ENCODE measurements around the gene TNFRSF25. TPM values are rescaled to one million over a fixed set of nuclear protein-coding genes. Genes with fewer than 3 reads are reported as not detected.
A peak's percentile ranks its signal among the peaks of the same experiment; 100 is the strongest.

TNFRSF25 gene
- polyA plus RNA-seq, 1 of the 3 experiments (the other 2 are of a cell fraction) = 20.8 TPM

DNA sequence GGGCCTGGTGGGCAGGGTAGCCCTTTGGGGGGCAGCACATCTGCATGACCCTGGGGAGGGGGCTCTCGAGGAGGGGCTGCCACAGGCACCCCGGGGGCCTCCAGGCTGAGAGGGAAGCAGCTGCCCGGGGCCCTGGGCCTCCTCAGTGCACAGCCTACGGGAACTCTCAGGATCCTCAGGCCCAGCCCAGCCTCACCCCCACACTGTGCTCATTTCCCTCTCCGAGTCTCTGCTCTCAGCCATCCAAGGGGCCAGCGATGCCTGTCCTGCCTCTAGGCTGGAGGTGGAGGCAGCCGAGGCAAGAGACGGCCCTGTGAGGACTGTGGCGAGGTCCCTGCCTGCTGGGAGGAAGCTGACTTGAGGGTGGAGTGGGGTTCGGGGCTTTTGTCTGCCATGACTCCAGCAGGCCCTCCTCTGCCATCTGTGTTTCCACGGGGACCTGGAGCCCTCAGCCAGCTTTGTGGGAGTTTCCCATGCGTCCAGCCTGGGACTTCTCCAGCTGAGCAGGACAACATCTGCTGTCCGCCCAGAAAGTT is 32.7 kb upstream of the TNFRSF25 start:
- peaks cover 7% of the 10 kb centered on the region; the same call in 1 of the 2 replicates for H3K79me2 ChIP-seq (ENCODE audit: insufficient read depth)
- H3F3A ChIP-seq (replicated peaks; ENCODE audit: insufficient read depth) = peaks cover 7% of the 10 kb centered on the region
- H3K27ac ChIP-seq (ENCODE audit: low read depth in 2 of 2, low read length in 1 of 2) = peak overlapping the region in 1 of 2 experiments; percentile 51; a peak in 1 of 4 replicates
- ChIA-PET POLR2A (interaction anchor here (0.8 to 1.8 kb wide), 6 partner anchors 9 to 56 kb away, joined by 3 to 10 read pairs (median 4); partner anchors contain the start of gene NOL9), CTCF (interaction anchor here (0.8 to 17.4 kb wide), 5 partner anchors 9 to 56 kb away, joined by 3 to 211 read pairs (median 6); partner anchors contain the start of genes PLEKHG5 and TAS1R1)
- peak; percentile 55 for DNase-seq
- 76% methylated on average over 5 of the region's 13 CpGs for WGBS (ENCODE audit: low lambda C conversion rate)
- H3K9ac ChIP-seq = no peak overlapping the region
- H3K9me2 ChIP-seq = no peaks in the 10 kb centered on the region
- no peak overlapping the region for H2AFZ ChIP-seq (ENCODE audit: low read depth)
- H3K4me2 ChIP-seq = no peak overlapping the region
- H3K27me3 ChIP-seq (ENCODE audit: insufficient read depth) = no peaks in the 10 kb centered on the region
- TF ChIP-seq GATA2 (CRISPR knock-in tag; IDR thresholded peaks at IDR 0.05) = no peak
- no peak for TF ChIP-seq SIN3A (IDR thresholded peaks at IDR 0.05; ENCODE audit: borderline replicate concordance, low read depth, low read length)
- no peak for TF ChIP-seq NFIC (IDR thresholded peaks at IDR 0.05; ENCODE audit: borderline replicate concordance)
- no peak for TF ChIP-seq EZH2phosphoT487 (IDR thresholded peaks at IDR 0.05; ENCODE audit: borderline replicate concordance, low read depth)
- TF ChIP-seq MAX (IDR thresholded peaks at IDR 0.05; ENCODE audit: low read depth) = no peak
- no peak for TF ChIP-seq RFX5 (IDR thresholded peaks at IDR 0.05; ENCODE audit: low read length)
- TF ChIP-seq PBX3 (IDR thresholded peaks at IDR 0.05) = no peak
- TF ChIP-seq FOSL2 (IDR thresholded peaks at IDR 0.05; ENCODE audit: borderline replicate concordance, low read depth) = no peak
- TF ChIP-seq YY1 (IDR thresholded peaks at IDR 0.05; ENCODE audit: low read depth) = no peak
- H4K20me1 ChIP-seq (ENCODE audit: insufficient read depth) = no peaks in the 10 kb centered on the region
- H3K4me1 ChIP-seq (ENCODE audit: control insufficient read depth in 1 of 2, insufficient read depth in 2 of 2, low read depth in 1 of 2, low read length in 1 of 2) = peaks cover 0 to 71% of the 10 kb centered on the region in 2 experiments; a peak in 2 of 4 replicates
- H3K4me3 ChIP-seq (ENCODE audit: low read depth in 2 of 2, low read length in 1 of 2) = no peak overlapping the region
- no peaks in the 10 kb centered on the region for H3K36me3 ChIP-seq (replicated peaks in 1 of 2; ENCODE audit: control insufficient read depth in 1 of 2, insufficient read depth in 2 of 2, low read length in 1 of 2)
- H3K9me3 ChIP-seq = no peaks in the 10 kb centered on the region

DNA sequence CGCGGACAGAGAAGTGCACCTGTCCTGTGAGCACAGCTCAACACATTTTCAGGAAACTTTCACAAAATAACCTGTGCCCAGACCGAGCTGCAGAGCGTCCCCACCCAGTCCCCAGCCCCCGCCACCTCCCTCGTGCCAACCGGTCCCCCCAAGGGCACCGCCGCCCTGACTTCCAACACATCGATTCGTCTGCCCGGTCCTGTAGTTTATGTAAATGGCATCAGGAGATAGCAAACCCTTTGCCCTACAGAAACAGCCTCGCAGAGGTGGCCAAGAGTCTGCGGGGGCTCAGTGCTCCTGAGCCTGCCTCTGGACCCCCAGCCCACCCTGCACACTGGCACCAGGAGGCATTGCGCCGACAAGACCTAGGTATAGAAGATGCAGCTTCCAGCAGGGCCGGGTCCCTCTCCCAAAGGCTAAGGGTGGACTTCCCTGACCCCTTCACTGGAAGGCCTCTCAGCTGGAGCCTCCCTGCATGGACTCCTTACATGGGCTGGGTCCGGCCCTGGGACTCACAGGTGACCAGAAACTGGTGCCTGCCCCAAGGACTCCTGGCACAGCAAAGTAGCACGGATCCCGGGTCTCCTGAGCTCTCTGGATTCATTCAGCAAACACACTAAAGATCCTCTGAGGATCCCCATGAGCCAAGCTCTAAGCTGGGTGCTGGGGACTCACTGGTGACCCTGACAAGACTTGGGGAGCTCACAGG is 32.0 kb upstream of the TNFRSF25 start:
- no peaks in the 10 kb centered on the region for H3K9me2 ChIP-seq
- H3K9ac ChIP-seq = no peak overlapping the region; the same call in 1 of the 2 replicates
- peak overlapping the region; percentile 82; the same call in 1 of the 2 replicates for H3K4me2 ChIP-seq
- CTCF ChIA-PET = interaction anchor here (0.7 to 17.4 kb wide), 6 partner anchors 8 to 57 kb away, joined by 3 to 211 read pairs (median 6); partner anchors contain the start of genes PLEKHG5 and TAS1R1
- H3K4me3 ChIP-seq (ENCODE audit: low read depth in 2 of 2, low read length in 1 of 2) = peak overlapping the region; percentile 65 to 67
- TF ChIP-seq SIN3A (IDR thresholded peaks at IDR 0.05; ENCODE audit: borderline replicate concordance, low read depth, low read length) (no peak), USF2 (IDR thresholded peaks at IDR 0.05; ENCODE audit: borderline replicate concordance, low read depth, low read length) (no peak), USF1 (IDR thresholded peaks at IDR 0.05; ENCODE audit: borderline replicate concordance, low read depth) (no peak), SMC3 (IDR thresholded peaks at IDR 0.05; ENCODE audit: low read depth, low read length) (no peak), YY1 (IDR thresholded peaks at IDR 0.05; ENCODE audit: low read depth) (no peak), MEF2A (IDR thresholded peaks at IDR 0.05; ENCODE audit: borderline replicate concordance, low read depth) (no peak), JUND (IDR thresholded peaks at IDR 0.05) (no peak), PBX3 (IDR thresholded peaks at IDR 0.05) (no peak), FOXJ3 (CRISPR knock-in tag; IDR thresholded peaks at IDR 0.05) (no peak), RFX5 (IDR thresholded peaks at IDR 0.05; ENCODE audit: low read length) (no peak), EZH2phosphoT487 (IDR thresholded peaks at IDR 0.05; ENCODE audit: borderline replicate concordance, low read depth) (no peak), TCF12 (IDR thresholded peaks at IDR 0.05) (no peak)
- H4K20me1 ChIP-seq (ENCODE audit: insufficient read depth) = no peaks in the 10 kb centered on the region
- peak overlapping the region in 1 of 2 experiments; percentile 78; a peak in 2 of 4 replicates for H3K27ac ChIP-seq (ENCODE audit: low read depth in 2 of 2, low read length in 1 of 2)
- peaks cover 0 to 72% of the 10 kb centered on the region in 2 experiments; a peak in 2 of 4 replicates for H3K4me1 ChIP-seq (ENCODE audit: control insufficient read depth in 1 of 2, insufficient read depth in 2 of 2, low read depth in 1 of 2, low read length in 1 of 2)
- 48% methylated on average over 9 of the region's 20 CpGs for WGBS (ENCODE audit: low lambda C conversion rate)
- 0 out of 2 replicates have a peak overlapping the region, but pooled peaks have one; percentile 70 for H2AFZ ChIP-seq (ENCODE audit: low read depth)
- no peaks in the 10 kb centered on the region for H3K27me3 ChIP-seq (ENCODE audit: insufficient read depth)
- no peak for DNase-seq
- H3K79me2 ChIP-seq (ENCODE audit: insufficient read depth) = peaks cover 7% of the 10 kb centered on the region; the same call in 1 of the 2 replicates
- no peaks in the 10 kb centered on the region for H3K9me3 ChIP-seq
- POLR2A ChIA-PET = interaction anchor here (1.5 to 1.8 kb wide), 2 partner anchors 9 to 13 kb away, joined by 3 to 10 read pairs; no protein-coding TSS in a partner anchor
- H3F3A ChIP-seq (replicated peaks; ENCODE audit: insufficient read depth) = peaks cover 10% of the 10 kb centered on the region
- H3K36me3 ChIP-seq (replicated peaks in 1 of 2; ENCODE audit: control insufficient read depth in 1 of 2, insufficient read depth in 2 of 2, low read length in 1 of 2) = no peaks in the 10 kb centered on the region
